ENCODE measurements around the gene AGPAT4. TPM values are rescaled to one million over a fixed set of nuclear protein-coding genes. Genes with fewer than 3 reads are reported as not detected.
"Not testable (repeated sequence)": the region's sequence is repeated elsewhere in the genome, so short reads cannot be mapped to it uniquely, and the experiment has no call there.

AGPAT4 gene
- total RNA-seq, 1 donor from 2014 or later, result 73.2 TPM

DNA sequence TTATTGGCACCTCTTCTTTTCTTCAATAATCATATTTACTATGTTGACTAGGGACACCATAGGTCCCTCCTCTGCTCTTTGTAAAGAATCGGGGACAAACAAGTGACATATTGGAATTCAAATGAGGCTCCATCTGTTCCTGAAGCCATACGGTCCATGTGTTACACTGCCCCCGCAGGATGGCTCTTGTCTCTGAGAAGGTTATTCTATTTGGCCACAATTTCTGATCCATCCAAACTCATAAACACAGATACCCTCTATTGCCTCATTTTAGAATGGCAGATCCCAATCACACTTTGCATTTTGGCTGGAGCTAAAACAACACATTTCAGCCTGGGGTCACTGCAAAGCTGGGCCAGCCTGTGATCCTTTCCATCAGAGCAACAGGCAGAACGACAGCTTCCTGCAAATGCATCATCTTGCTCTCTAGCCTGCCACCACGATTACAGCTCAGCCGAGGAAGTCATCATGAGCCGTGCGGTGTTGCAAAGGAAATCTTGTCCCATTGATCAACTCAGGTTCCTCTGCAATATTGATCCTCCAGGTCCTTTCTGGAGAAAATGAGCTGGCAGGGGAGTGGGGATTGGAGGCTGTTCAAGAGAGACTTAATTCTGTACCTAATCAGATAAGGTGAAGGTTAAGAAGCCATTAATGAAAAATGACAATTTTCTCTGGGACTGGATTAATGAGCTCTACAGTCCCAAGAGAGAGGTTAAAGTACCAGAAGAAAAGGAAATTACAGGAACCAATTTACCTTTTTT, 73.1 kb downstream of the AGPAT4 start:
- no peak for DNase-seq

DNA sequence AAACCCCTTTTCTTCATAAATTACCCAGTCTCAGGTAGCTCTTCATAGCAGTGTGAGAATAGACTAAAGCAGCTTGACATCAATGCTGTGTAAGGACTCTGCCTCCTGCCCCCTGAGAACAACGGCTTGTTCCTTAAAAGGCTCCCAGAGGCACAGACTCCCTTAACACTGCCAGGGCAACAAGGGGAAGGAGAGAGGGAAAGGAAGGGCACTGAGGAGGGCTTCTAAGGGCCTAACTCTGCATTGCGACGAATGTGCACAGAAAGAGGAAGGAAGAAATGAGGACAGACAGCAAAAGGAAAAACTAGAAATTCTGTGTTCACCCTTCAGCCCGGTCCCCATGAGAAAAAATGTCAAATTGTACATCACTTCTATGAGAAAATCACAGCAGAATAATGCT, 74.0 kb downstream of the AGPAT4 start:
- DNase-seq, result no peak

DNA sequence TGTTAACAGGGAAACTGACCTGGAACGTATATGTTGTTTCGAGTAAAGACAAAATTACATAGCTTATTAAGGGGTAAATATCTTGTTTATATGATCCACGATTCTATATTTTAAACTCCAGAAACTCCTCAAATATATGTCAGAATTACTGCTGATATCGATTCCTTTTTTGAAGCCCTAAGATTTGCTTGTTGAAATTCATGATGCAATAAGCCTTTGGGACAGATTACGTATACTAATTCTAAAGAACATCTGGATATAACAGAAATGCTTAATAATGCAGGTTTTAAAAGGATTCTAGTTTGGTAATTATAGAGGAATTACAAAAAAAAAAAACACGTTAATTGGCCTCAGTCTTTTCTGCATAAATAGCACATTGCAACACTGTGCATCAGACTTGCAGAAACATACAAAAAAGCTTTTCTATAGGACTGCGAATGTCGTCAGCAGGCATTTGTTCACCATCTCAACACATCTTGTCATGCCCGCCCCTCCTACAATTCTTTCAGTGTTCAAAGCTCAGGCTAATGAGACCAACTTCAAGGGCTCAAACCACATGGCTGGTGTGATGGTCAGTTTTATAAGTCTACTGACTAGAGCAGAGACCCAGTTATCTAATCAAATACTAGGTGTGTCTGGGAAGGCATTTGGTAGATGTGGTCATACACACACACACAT, 74.9 kb downstream of the AGPAT4 start:
- no peak for DNase-seq

GRCh38 chr6:161198176-161198575, 75.7 kb downstream of the AGPAT4 start:
- no peak for DNase-seq

DNA sequence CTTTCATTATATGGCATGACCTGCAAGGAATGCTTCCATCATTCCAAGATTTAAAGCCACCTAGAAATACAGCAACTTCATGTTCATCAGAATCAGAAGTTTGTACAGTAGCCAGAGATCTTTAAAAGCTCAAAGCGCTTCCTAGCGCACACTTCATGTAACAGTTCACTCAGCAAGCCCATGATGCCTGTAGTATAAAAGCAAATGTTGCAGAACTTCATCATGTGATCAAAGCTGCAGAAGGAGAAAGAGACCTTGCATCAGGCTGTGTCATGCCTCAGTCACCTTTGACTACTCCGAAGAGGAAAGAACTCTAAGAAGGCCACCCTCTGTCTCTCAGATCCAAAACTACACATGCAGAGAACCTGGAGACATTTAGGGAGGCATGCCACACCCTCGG, 78.5 kb downstream of the AGPAT4 start:
- DNase-seq, result no peak

- no peak for DNase-seq
Measured at GRCh38 chr6:161194374-161194773, 79.5 kb downstream of the AGPAT4 start.

DNA sequence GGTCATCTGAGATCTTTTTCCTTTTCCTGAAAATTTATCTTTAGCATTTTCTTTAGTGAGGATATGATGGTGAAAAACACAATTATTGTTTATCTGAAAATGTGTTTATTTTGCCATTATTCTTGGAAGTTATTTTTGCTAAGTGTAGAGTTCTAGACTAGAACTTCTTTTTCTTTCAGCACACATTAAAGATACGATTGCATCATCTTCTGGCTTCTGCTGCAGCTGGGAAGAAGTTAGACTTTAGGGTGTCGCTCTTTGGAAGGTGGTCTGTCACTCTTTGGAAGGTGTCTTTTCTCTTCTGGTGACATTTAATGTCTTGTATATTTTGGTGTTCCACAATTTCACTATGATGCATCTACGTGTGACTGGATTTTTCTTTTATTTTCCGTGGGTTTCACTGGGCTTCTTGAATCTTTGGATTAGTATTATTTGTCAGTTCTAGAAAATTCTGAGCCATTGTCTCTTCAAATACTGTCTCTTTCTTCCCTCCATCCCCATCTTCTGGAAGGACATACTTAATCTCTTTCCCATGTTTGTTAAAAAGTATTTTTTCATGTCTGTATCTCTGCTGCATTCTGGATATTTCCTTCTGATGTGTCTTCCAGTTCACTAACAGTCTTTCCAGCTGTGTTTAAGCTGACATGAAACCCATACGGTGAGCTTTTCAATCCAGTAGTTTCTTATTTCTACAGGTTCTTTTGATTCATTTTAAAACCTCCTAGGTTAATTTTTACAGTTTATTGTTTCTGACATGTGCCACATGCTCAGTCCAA, 81.0 kb downstream of the AGPAT4 start:
- DNase-seq, result no peak

DNA sequence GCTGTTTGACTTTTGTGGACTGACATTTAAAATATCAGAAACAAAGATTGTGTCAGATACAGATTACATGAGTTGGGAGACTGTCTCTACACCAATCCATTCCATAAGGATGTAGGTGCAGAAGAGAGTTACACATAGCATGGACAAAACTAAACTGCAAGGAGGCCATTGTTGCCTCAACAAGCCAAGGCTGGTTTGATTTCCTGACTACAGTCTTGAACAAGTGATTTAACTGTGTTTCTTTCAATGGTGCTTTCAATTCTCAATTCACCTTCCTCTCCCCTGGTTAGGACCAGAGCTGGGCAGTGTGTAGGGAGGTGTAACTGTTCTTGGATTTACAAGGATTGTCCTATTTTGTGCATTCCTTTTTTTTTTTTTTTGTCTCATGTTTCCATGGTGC, 82.2 kb downstream of the AGPAT4 start:
- DNase-seq, result no peak

DNA sequence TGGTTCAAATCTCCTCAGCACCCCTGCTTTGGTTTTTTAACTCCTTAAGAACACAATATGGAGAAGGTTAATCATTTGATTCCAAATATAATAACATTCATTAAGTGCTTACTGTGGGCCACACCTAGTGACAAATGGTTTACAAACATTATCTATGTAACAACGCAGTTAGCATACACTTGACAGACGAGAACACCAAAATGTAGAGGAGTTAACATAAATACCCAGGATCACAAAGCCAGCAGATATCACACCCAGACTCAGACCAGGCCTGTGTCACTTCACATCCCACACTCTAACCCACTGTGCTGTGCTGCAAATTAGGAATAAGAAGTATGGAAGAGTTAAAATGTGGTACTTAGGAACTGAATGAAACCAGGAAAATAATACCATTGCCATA, 82.9 kb downstream of the AGPAT4 start:
- no peak for DNase-seq

GRCh38 chr6:161189891-161190290, 84.0 kb downstream of the AGPAT4 start:
- DNase-seq, result no peak

- DNase-seq, result no peak
Measured at GRCh38 chr6:161188547-161189465, 85.1 kb downstream of the AGPAT4 start.

- DNase-seq, result peak; percentile 54
Measured at GRCh38 chr6:161186173-161186769, 87.6 kb downstream of the AGPAT4 start.

GRCh38 chr6:161181121-161181520, 92.7 kb downstream of the AGPAT4 start:
- no peak for DNase-seq

GRCh38 chr6:161178155-161178554, 95.7 kb downstream of the AGPAT4 start:
- not testable (repeated sequence) for DNase-seq

DNA sequence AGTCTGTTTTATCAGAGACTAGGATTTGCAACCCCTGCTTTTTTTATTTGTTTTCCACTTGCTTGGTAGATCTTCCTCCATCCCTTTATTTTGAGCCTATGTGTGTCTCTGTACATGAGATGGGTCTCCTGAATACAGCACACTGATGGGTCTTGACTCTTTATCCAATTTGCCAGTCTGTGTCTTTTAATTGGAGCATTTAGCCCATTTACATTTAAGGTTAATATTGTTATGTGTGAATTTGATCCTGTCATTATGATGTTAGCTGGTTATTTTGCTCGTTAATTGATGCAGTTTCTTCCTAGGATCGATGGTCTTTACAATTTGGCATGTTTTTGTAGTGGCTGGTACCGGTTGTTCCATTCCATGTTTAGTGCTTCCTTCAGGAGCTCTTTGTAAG, 97.4 kb downstream of the AGPAT4 start:
- not testable (repeated sequence) for DNase-seq

DNA sequence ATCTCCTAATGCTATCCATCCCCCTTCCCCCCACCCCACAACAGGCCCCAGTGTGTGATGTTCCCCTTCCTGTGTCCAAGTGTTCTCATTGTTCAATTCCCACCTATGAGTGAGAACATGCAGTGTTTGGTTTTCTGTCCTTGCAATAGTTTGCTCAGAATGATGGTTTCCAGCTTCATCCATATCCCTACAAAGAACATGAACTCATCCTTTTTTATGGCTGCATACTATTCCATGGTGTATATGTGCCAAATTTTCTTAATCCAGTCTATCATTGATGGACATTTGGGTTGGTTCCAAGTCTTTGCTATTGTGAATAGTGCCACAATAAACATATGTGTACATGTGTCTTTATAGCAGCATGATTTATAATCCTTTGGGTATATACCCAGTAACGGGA, 101.1 kb downstream of the AGPAT4 start:
- DNase-seq, result not testable (repeated sequence)

- DNase-seq, result no peak
Measured at GRCh38 chr6:161171207-161171606, 102.7 kb downstream of the AGPAT4 start.

DNA sequence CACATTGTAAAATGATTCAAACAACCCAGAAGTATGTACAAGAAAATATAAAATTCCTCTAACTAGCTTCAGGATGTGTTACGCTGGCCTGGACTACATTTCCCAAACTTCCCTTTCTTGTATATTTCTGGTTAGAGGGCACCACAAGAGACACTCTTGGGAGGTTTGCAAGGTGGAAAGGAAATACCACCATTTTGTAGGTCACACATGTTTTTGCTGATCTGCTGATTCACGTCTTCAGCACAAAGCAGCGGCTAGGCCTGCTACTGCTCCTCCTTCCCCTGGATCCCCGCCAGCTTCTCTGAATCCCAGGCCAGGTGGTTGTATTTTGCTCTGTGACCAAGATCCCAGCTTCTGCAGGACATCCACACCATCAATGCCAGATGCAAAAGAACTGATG, 104.2 kb downstream of the AGPAT4 start:
- peak; percentile 37 for DNase-seq

DNA sequence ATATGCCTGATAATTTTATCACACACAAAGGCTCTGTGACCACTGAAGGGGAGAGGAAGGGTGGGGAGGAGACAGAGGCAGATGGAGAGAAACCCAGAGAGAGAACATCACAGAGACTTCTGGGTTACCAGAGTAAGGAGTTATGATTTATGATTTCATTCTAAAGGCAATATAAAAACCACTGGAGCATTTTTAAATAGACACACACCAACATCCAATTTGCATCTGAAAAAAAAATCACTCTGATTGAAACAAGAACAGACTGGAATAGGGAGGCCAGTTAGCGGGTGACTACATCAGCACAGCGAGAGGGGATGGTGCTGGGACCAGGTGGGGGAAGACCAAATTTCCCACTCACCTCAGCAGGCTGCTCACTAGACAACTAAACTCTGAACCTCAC, 104.8 kb downstream of the AGPAT4 start:
- no peak for DNase-seq

DNA sequence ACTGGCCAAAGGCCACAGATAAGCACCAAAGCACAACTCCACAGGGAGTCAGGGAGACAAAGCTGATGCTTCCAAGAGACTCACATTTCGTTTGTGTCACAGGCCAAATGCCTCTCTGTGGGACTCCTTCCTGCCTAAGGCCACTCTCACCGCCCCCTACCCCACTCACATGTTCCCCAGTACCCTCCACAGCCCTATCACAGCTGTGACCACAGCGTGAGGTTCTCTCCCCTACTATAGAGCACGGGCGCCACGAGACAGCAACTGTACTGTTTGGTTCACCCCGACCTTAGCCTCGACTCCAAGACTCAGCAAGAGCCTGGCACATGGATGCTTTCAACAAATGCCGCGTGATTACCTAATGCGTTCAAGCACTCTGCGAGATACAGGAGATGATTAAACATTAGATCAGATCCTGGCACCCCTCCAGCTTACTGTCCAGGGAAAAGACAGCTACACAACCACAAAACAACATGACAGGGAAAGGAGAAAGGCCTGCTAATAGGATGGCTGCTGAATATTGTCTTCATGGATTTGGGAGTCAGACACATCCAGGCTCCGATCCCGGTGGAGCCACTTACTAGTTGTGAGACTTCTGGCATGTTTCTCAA, 105.5 kb downstream of the AGPAT4 start:
- DNase-seq, result no peak

- DNase-seq, result no peak
Measured at GRCh38 chr6:161166677-161167076, 107.2 kb downstream of the AGPAT4 start.

Measured in occipital lobe (tissue), 2 donors.